HL-60 (cell line): ENCODE measurements around the gene PPM1A.
A peak's percentile ranks its signal among the peaks of the same experiment; 100 is the strongest.

Source experiments
- DNase-seq, 2 experiments: peaks; one replicate each; pipeline ENCODE4 v3.0.0-alpha.2; 2010 to 2020; ENCODE audit warnings: low read depth in 1 of 2, low spot score in 1 of 2
- H3K27ac ChIP-seq: fragments of 250-450 bp; sonication (Bioruptor Pico); replicated peaks from 2 replicates; pipeline ENCODE4 v1.5.1; 2020; ENCODE audit warnings: mild to moderate bottlenecking, moderate library complexity
- H3K27me3 ChIP-seq: fragments of 250-450 bp; sonication (Bioruptor Pico); 2 replicates; pipeline ENCODE4 v1.5.1; 2021; ENCODE audit warnings: mild to moderate bottlenecking, moderate library complexity; ENCODE audit not compliant: insufficient read depth, poor library complexity, severe bottlenecking
- H3K4me3 ChIP-seq: replicated peaks from 2 replicates; pipeline ENCODE4 v1.5.1; 2011; ENCODE audit warnings: mild to moderate bottlenecking, control low read depth, low read length; ENCODE audit not compliant: insufficient read depth
- CTCF ChIP-seq: IDR thresholded peaks from one replicate; pipeline ENCODE4 v1.5.1; 2011; ENCODE audit warnings: low read length, control low read depth, inconsistent platforms; ENCODE audit not compliant: insufficient read depth
- GABPA ChIP-seq: IDR thresholded peaks from 2 replicates; pipeline ENCODE4 v1.6.1; 2012; ENCODE audit warnings: low read depth
- POLR2AphosphoS5 ChIP-seq: IDR thresholded peaks from 2 replicates; pipeline ENCODE4 v1.6.1; 2012; ENCODE audit warnings: low read depth
- REST ChIP-seq: IDR thresholded peaks from 2 replicates; pipeline ENCODE4 v1.6.1; 2012; ENCODE audit warnings: low read depth; ENCODE audit not compliant: insufficient replicate concordance
- SPI1 ChIP-seq: IDR thresholded peaks from 2 replicates; pipeline ENCODE4 v1.6.1; 2012; ENCODE audit warnings: low read depth, mild to moderate bottlenecking, borderline replicate concordance

Gene PPM1A

GRCh38 chr14:60227291-60227690 is 21.7 kb upstream of the PPM1A start:
- Histone ChIP-seq H3K27ac (peak overlapping the region; percentile 52), H3K27me3 (no peaks in the 10 kb centered on the region), H3K4me3 (no peak overlapping the region)
- no peak for DNase-seq
- TF ChIP-seq POLR2AphosphoS5 (no peak), GABPA (no peak), CTCF (no peak), SPI1 (no peak), REST (no peak)

DNA sequence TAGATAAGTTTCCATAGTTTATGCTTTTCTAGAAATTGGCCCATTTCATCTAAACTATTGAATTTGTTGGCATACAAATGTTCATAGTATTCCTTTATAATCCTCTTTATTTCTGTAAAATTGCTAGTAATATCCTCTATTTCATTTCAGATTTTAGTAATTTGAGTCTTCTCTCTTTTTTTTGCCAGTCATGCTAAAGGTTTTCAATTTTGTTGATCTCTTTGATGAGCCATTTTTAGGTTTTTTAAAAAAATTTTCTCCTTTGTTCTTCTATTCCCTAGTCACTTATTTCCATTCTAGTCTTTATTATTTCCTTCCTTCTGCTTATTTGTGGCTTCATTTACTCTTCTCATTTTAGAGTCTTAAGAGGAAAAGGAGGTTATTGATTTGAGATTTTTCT is 19.4 kb upstream of the PPM1A start:
- Histone ChIP-seq H3K27ac (no peak overlapping the region), H3K4me3 (no peak overlapping the region), H3K27me3 (no peaks in the 10 kb centered on the region)
- no peak for TF ChIP-seq POLR2AphosphoS5
- TF ChIP-seq GABPA = no peak
- TF ChIP-seq REST = no peak
- TF ChIP-seq CTCF = no peak
- TF ChIP-seq SPI1 = no peak
- DNase-seq = no peak

DNA sequence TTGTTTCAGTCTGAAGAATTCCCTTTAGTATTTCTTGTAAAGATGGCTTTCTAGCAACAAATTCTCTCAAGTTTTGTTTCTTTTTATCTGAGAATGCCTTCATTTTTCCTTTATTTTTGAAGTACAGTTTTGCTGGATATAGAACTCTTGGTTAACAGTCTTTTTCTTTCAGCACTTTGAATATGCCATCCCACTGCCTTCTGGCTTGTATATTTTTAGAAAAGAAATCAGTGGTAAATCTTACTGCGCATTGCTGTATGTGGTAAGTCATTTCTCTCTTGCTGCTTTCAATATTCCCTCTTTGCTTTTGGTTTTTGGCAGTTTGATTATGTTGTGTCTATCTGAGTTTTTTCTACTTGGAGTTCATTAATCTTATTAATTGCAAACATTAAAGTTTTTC is 16.8 kb upstream of the PPM1A start:
- TF ChIP-seq POLR2AphosphoS5 = no peak
- no peak for TF ChIP-seq GABPA
- no peak for TF ChIP-seq REST
- no peak for TF ChIP-seq SPI1
- TF ChIP-seq CTCF = no peak
- DNase-seq = no peak
- no peak overlapping the region for H3K27ac ChIP-seq
- H3K4me3 ChIP-seq = no peak overlapping the region
- H3K27me3 ChIP-seq = no peaks in the 10 kb centered on the region
